Neural cell (in vitro differentiated cells): ENCODE data around the gene SLC5A2. TPM values are rescaled to one million over a fixed set of nuclear protein-coding genes. Genes with fewer than 3 reads are reported as not detected.
"Not testable (repeated sequence)": the region's sequence is repeated elsewhere in the genome, so short reads cannot be mapped to it uniquely, and the experiment has no call there.

Experiments
- H2AFZ ChIP-seq: fragments of 200-600, 300-800 bp; sonication (generic), shearing (Covaris generic); 2 replicates; pipeline ENCODE4 v1.6.0; 2014; ENCODE audit warnings: low read depth, mild to moderate bottlenecking, antibody characterized with exemption, low read length, moderate library complexity
- H3F3A ChIP-seq: fragments of 200-600 bp; shearing (Covaris generic); 2 replicates; pipeline ENCODE4 v1.6.1; 2016; ENCODE audit warnings: mild to moderate bottlenecking, moderate library complexity, mixed read lengths, antibody characterized with exemption, low read length; ENCODE audit not compliant: insufficient read depth, poor library complexity, severe bottlenecking
- H3K27ac ChIP-seq: fragments of 200-600, 300-800 bp; sonication (generic), shearing (Covaris generic); 2 replicates; pipeline ENCODE4 v1.5.1; 2014; ENCODE audit warnings: mild to moderate bottlenecking, low read length, moderate library complexity
- H3K27me3 ChIP-seq: fragments of 300-800, 200-600 bp; sonication (generic), shearing (Covaris generic); 2 replicates; pipeline ENCODE4 v1.6.0; 2014; ENCODE audit warnings: mild to moderate bottlenecking, low read depth, low read length, moderate library complexity; ENCODE audit not compliant: insufficient read depth
- H3K36me3 ChIP-seq: fragments of 300-800, 200-600 bp; sonication (generic), shearing (Covaris generic); 2 replicates; pipeline ENCODE4 v1.5.1; 2014; ENCODE audit warnings: mild to moderate bottlenecking, antibody characterized with exemption, low read length, moderate library complexity; ENCODE audit not compliant: insufficient read depth
- H3K4me2 ChIP-seq: fragments of 300-800, 200-600 bp; sonication (generic), shearing (Covaris generic); 2 replicates; pipeline ENCODE4 v1.6.0; 2014; ENCODE audit warnings: mild to moderate bottlenecking, low read length
- H3K4me3 ChIP-seq: fragments of 300-800, 200-600 bp; sonication (generic), shearing (Covaris generic); 2 replicates; pipeline ENCODE4 v1.5.1; 2014; ENCODE audit warnings: mild to moderate bottlenecking, low read length, moderate library complexity
- H3K79me2 ChIP-seq: fragments of 200-600 bp; shearing (Covaris generic); replicated peaks from 2 replicates; pipeline ENCODE4 v1.6.0; 2014; ENCODE audit warnings: mild to moderate bottlenecking, low read length, moderate library complexity; ENCODE audit not compliant: insufficient read depth
- H3K9ac ChIP-seq: fragments of 300-800, 200-600 bp; sonication (generic), shearing (Covaris generic); 2 replicates; pipeline ENCODE4 v1.6.1; 2016; ENCODE audit warnings: mild to moderate bottlenecking, low read length, mixed read lengths
- H3K9me2 ChIP-seq: fragments of 200-600 bp; shearing (Covaris generic); 2 replicates; pipeline ENCODE4 v1.6.1; 2016; ENCODE audit warnings: mild to moderate bottlenecking, low read length, mixed read lengths; ENCODE audit not compliant: insufficient read depth
- H3K9me3 ChIP-seq: fragments of 200-600, 300-800 bp; sonication (generic), shearing (Covaris generic); 2 replicates; pipeline ENCODE4 v1.6.1; 2016; ENCODE audit warnings: mild to moderate bottlenecking, mixed run types, low read length, moderate library complexity, mixed read lengths
- H4K20me1 ChIP-seq: fragments of 200-600 bp; shearing (Covaris generic); 2 replicates; pipeline ENCODE4 v1.6.1; 2016; ENCODE audit warnings: mild to moderate bottlenecking, mixed run types; ENCODE audit not compliant: insufficient read depth
- CTCF ChIP-seq: fragments of 450-650 bp; IDR thresholded peaks from 2 replicates; pipeline ENCODE4 v1.5.1; 2014; ENCODE audit warnings: antibody characterized with exemption, mild to moderate bottlenecking, moderate library complexity; ENCODE audit not compliant: poor library complexity, severe bottlenecking
- EP300 ChIP-seq: fragments of 450-650 bp; conservative IDR thresholded peaks from 2 replicates; pipeline ENCODE4 v1.6.1; 2014; ENCODE audit warnings: antibody characterized with exemption, mild to moderate bottlenecking, moderate library complexity; ENCODE audit not compliant: poor library complexity, severe bottlenecking
- EZH2 ChIP-seq: fragments of 200-600, 300-800 bp; shearing (Covaris generic), sonication (generic); IDR thresholded peaks from 2 replicates; pipeline ENCODE4 v1.6.1; 2014; ENCODE audit warnings: antibody characterized with exemption, low read length, borderline replicate concordance, mild to moderate bottlenecking; ENCODE audit not compliant: insufficient read depth, poor library complexity, severe bottlenecking
- MXI1 ChIP-seq: fragments of 450-650 bp; conservative IDR thresholded peaks from 2 replicates; pipeline ENCODE4 v1.6.1; 2014; ENCODE audit warnings: antibody characterized with exemption, mild to moderate bottlenecking; ENCODE audit not compliant: poor library complexity, severe bottlenecking
- POLR2AphosphoS5 ChIP-seq: IDR thresholded peaks from 2 replicates; pipeline ENCODE4 v1.6.1; 2012
- RAD21 ChIP-seq: fragments of 450-650 bp; conservative IDR thresholded peaks from 2 replicates; pipeline ENCODE4 v1.6.1; 2014; ENCODE audit warnings: antibody characterized with exemption, mild to moderate bottlenecking, moderate library complexity
- REST ChIP-seq: IDR thresholded peaks from 2 replicates; pipeline ENCODE4 v1.6.1; 2012; ENCODE audit warnings: borderline replicate concordance
- SMC3 ChIP-seq: fragments of 450-650 bp; conservative IDR thresholded peaks from 2 replicates; pipeline ENCODE4 v1.6.1; 2014; ENCODE audit warnings: antibody characterized with exemption, mild to moderate bottlenecking, moderate library complexity; ENCODE audit not compliant: poor library complexity
- TAF1 ChIP-seq: IDR thresholded peaks from 2 replicates; pipeline ENCODE4 v1.6.1; 2012; ENCODE audit warnings: low read depth
- polyA plus RNA-seq: library from polyadenylated mRNA; depleted of rRNA; stranded (reverse); fragments of >200 nt; gene quantifications from 2 replicates; pipeline ENCODE4 v1.2.3, GENCODE V29; 2014

The SLC5A2 gene
- polyA plus RNA-seq, 1 donor from 2014 or later, result not detected

- H3K4me3 ChIP-seq, result no peak overlapping the region
- no peak for TF ChIP-seq EZH2
- TF ChIP-seq REST, result no peak
- no peak for TF ChIP-seq TAF1
- no peak for TF ChIP-seq EP300
- TF ChIP-seq RAD21, result no peak
- H4K20me1 ChIP-seq, result no peaks in the 10 kb centered on the region
- H3K79me2 ChIP-seq, result no peaks in the 10 kb centered on the region
- no peaks in the 10 kb centered on the region for H3K36me3 ChIP-seq
- no peak overlapping the region for H2AFZ ChIP-seq
- no peaks in the 10 kb centered on the region for H3K9me2 ChIP-seq
- no peaks in the 10 kb centered on the region for H3K9me3 ChIP-seq
- H3K9ac ChIP-seq, result no peak overlapping the region
- H3K27me3 ChIP-seq, result no peaks in the 10 kb centered on the region
- no peak overlapping the region for H3K27ac ChIP-seq
- H3F3A ChIP-seq, result no peaks in the 10 kb centered on the region
- no peak overlapping the region for H3K4me2 ChIP-seq
These were observed 44.5 kb upstream of the SLC5A2 start for GRCh38 chr16:31438414-31438813.

- not testable (repeated sequence) for H3K27ac ChIP-seq, H3K79me2 ChIP-seq, H3K9me2 ChIP-seq, H3K36me3 ChIP-seq, H3K9ac ChIP-seq, H3K4me3 ChIP-seq, H3K27me3 ChIP-seq, H3F3A ChIP-seq, H3K9me3 ChIP-seq, H4K20me1 ChIP-seq, H2AFZ ChIP-seq, H3K4me2 ChIP-seq
These were observed 43.9 kb upstream of the SLC5A2 start for GRCh38 chr16:31439023-31439422.

- H3K9me3 ChIP-seq, result no peaks in the 10 kb centered on the region
- no peaks in the 10 kb centered on the region for H3K79me2 ChIP-seq
- H3K4me3 ChIP-seq, result no peak overlapping the region
- no peak overlapping the region for H3K4me2 ChIP-seq
- H3K27ac ChIP-seq, result no peak overlapping the region
- TF ChIP-seq REST (no peak), TAF1 (no peak), EP300 (no peak), RAD21 (no peak), CTCF (no peak), MXI1 (no peak), SMC3 (no peak), POLR2AphosphoS5 (no peak), EZH2 (no peak)
- no peak overlapping the region for H2AFZ ChIP-seq
- H4K20me1 ChIP-seq, result no peaks in the 10 kb centered on the region
- no peak overlapping the region for H3K9ac ChIP-seq
- H3K27me3 ChIP-seq, result no peaks in the 10 kb centered on the region
- H3K9me2 ChIP-seq, result no peaks in the 10 kb centered on the region
- no peaks in the 10 kb centered on the region for H3K36me3 ChIP-seq
- H3F3A ChIP-seq, result no peaks in the 10 kb centered on the region
These were observed 43.4 kb upstream of the SLC5A2 start for GRCh38 chr16:31439519-31439918.
